CD14-positive monocyte (primary cell): ENCODE measurements around the gene UBE4A. TPM values are rescaled to one million over a fixed set of nuclear protein-coding genes. Genes with fewer than 3 reads are reported as not detected.

Experiments used
- DNase-seq, 3 donors: peaks; one replicate each; pipeline ENCODE4 v3.0.0-alpha.2; 2011 to 2022
- H2AFZ ChIP-seq: 2 replicates; pipeline ENCODE4 v1.6.0; 2012; ENCODE audit warnings: mild to moderate bottlenecking, low read depth, low read length, inconsistent platforms; ENCODE audit not compliant: insufficient read depth, poor library complexity, severe bottlenecking
- H3K27ac ChIP-seq, 2 donors: 1 replicate in 1 of 2; 2 replicates in 1 of 2; pipeline ENCODE4 v1.5.1; 2012 to 2013; ENCODE audit warnings: low read length in 2 of 2, control low read depth in 1 of 2, inconsistent platforms in 1 of 2, low read depth in 1 of 2, mild to moderate bottlenecking in 1 of 2
- H3K27me3 ChIP-seq, 2 donors: one replicate each; pipeline versions ENCODE4 v1.6.0 to v1.6.1; 2011 to 2013; ENCODE audit warnings: low read length in 2 of 2; ENCODE audit not compliant: control insufficient read depth in 2 of 2, insufficient read depth in 2 of 2
- H3K36me3 ChIP-seq, 2 donors: replicated peaks in 1 of 2; 1 replicate in 1 of 2; 2 replicates in 1 of 2; pipeline versions ENCODE4 v1.5.1 to v1.6.1; 2012 to 2013; ENCODE audit warnings: low read length in 2 of 2, control low read depth in 1 of 2, inconsistent platforms in 1 of 2, mild to moderate bottlenecking in 1 of 2; ENCODE audit not compliant: insufficient read depth in 2 of 2, control insufficient read depth in 1 of 2
- H3K4me1 ChIP-seq, 2 donors: 1 replicate in 1 of 2; 2 replicates in 1 of 2; pipeline versions ENCODE4 v1.5.1 to v1.6.1; 2012 to 2013; ENCODE audit warnings: low read length in 2 of 2, control low read depth in 1 of 2, inconsistent platforms in 1 of 2, mild to moderate bottlenecking in 1 of 2, moderate library complexity in 1 of 2; ENCODE audit not compliant: insufficient read depth in 2 of 2, control insufficient read depth in 1 of 2
- H3K4me2 ChIP-seq: replicated peaks from 2 replicates; pipeline ENCODE3; 2012; ENCODE audit warnings: low read length, moderate library complexity, mild to moderate bottlenecking; ENCODE audit not compliant: poor library complexity, severe bottlenecking; ENCODE audit errors: extremely low read depth
- H3K4me3 ChIP-seq, 3 experiments: fragments of 200-600 bp in 1 of 3; sonication (generic) in 1 of 3; replicated peaks in 1 of 3; 1 replicate in 2 of 3; 2 replicates in 1 of 3; pipeline ENCODE4 v1.5.1; 2011 to 2013; ENCODE audit warnings: low read length in 3 of 3, mild to moderate bottlenecking in 3 of 3, control low read depth in 2 of 3, low read depth in 2 of 3, inconsistent platforms in 1 of 3, moderate library complexity in 1 of 3
- H3K79me2 ChIP-seq: 2 replicates; pipeline ENCODE4 v1.6.0; 2012; ENCODE audit warnings: mild to moderate bottlenecking, control low read depth, inconsistent platforms, low read length, moderate library complexity; ENCODE audit not compliant: insufficient read depth
- H3K9ac ChIP-seq: 2 replicates; pipeline ENCODE4 v1.6.0; 2017; ENCODE audit warnings: low read length, mild to moderate bottlenecking; ENCODE audit not compliant: insufficient read depth, poor library complexity, severe bottlenecking
- H3K9me3 ChIP-seq, 2 donors: replicated peaks in 1 of 2; 1 replicate in 1 of 2; 2 replicates in 1 of 2; pipeline versions ENCODE4 v1.5.1 to v1.6.1; 2012 to 2013; ENCODE audit warnings: low read length in 2 of 2, control low read depth in 1 of 2; ENCODE audit not compliant: control insufficient read depth in 1 of 2, insufficient read depth in 1 of 2
- H4K20me1 ChIP-seq: 2 replicates; pipeline ENCODE4 v1.6.0; 2012; ENCODE audit warnings: mild to moderate bottlenecking, low read length, control low read depth, moderate library complexity; ENCODE audit not compliant: insufficient read depth
- H3K27ac Mint-ChIP-seq, 7 donors: one replicate each; pipeline ENCODE4 v1.8.0; 2020; ENCODE audit warnings: mild to moderate bottlenecking in 7 of 7, mixed read lengths in 7 of 7, moderate library complexity in 6 of 7, inconsistent platforms in 2 of 7
- H3K27me3 Mint-ChIP-seq, 3 donors: one replicate each; pipeline ENCODE4 v1.8.0; 2021 to 2022; ENCODE audit warnings: low read depth in 3 of 3, mild to moderate bottlenecking in 3 of 3, mixed read lengths in 3 of 3, moderate library complexity in 3 of 3, inconsistent platforms in 1 of 3
- H3K36me3 Mint-ChIP-seq, 2 donors: one replicate each; pipeline ENCODE4 v1.8.0; 2020; ENCODE audit warnings: mixed read lengths in 2 of 2, inconsistent platforms in 1 of 2, mild to moderate bottlenecking in 1 of 2
- H3K4me1 Mint-ChIP-seq: one replicate; pipeline ENCODE4 v1.8.0; 2020; ENCODE audit warnings: mild to moderate bottlenecking, mixed read lengths
- H3K4me3 Mint-ChIP-seq, 2 donors: one replicate each; pipeline ENCODE4 v1.8.0; 2020; ENCODE audit warnings: mild to moderate bottlenecking in 2 of 2, mixed read lengths in 2 of 2, moderate library complexity in 1 of 2
- H3K9me3 Mint-ChIP-seq, 7 donors: one replicate each; pipeline ENCODE4 v1.8.0; 2020 to 2022; ENCODE audit warnings: mixed read lengths in 7 of 7, mild to moderate bottlenecking in 6 of 7, moderate library complexity in 6 of 7, inconsistent platforms in 2 of 7
- CTCF ChIP-seq: fragments of 200-600 bp; IDR thresholded peaks from one replicate; pipeline ENCODE4 v1.8.0; 2022; ENCODE audit warnings: antibody characterized with exemption, mild to moderate bottlenecking
- WGBS: methylation state at CpG from one replicate; pipeline ENCODE4 v1.1.5; 2013; ENCODE audit warnings: missing lambda C conversion rate; ENCODE audit not compliant: insufficient coverage; 5-methylcytosine and 5-hydroxymethylcytosine counted together
- intact Hi-C, 2 donors: fragments of 100-400 bp; cut with micrococcal nuclease; formaldehyde crosslinking; loops; one replicate each; pipeline versions ENCODE4 v1.15.0 to v1.15.1; 2023
- polyA plus RNA-seq, 3 donors: library from polyadenylated mRNA; depleted of rRNA in 1 of 3; unstranded in 2 of 3; stranded (reverse) in 1 of 3; fragments of 300-500 nt in 2 of 3; fragments of >200 nt in 1 of 3; fragmentation: Illumina TruSeq in 2 of 3; gene quantifications; 1 replicate in 2 of 3; 2 replicates in 1 of 3; pipeline ENCODE4 v1.2.3, GENCODE V29; 2012 to 2021

Gene UBE4A
- polyA plus RNA-seq, 3 donors = 21.6 to 33.9 (median 22.7) TPM

- Mint-ChIP-seq H3K4me3 (no peak overlapping the region), H3K4me1 (peaks cover 2% of the 10 kb centered on the region), H3K36me3 (no peaks in the 10 kb centered on the region), H3K27me3 (peaks cover 2 to 6% (median 6%) of the 10 kb centered on the region in 3 donors), H3K27ac (no peak overlapping the region), H3K9me3 (peaks cover 0 to 6% (median 4%) of the 10 kb centered on the region in 7 donors)
- Histone ChIP-seq H3K36me3 (no peaks in the 10 kb centered on the region), H3K79me2 (no peaks in the 10 kb centered on the region), H3K27me3 (no peaks in the 10 kb centered on the region), H3K4me2 (no peak overlapping the region), H4K20me1 (no peaks in the 10 kb centered on the region), H3K9ac (no peak overlapping the region), H2AFZ (no peak overlapping the region), H3K4me1 (no peaks in the 10 kb centered on the region), H3K4me3 (no peak overlapping the region), H3K9me3 (no peaks in the 10 kb centered on the region), H3K27ac (no peak overlapping the region)
- intact Hi-C loops = no loop called here
- TF ChIP-seq CTCF = no peak
- DNase-seq = no peak
Observed at GRCh38 chr11:118328745-118329144, 30.7 kb upstream of the UBE4A start.

- TF ChIP-seq CTCF = no peak
- Mint-ChIP-seq H3K36me3 (no peaks in the 10 kb centered on the region), H3K4me3 (no peak overlapping the region)
Observed at GRCh38 chr11:118334745-118335144, 24.7 kb upstream of the UBE4A start.

More at GRCh38 chr11:118334745-118335144, 24.7 kb upstream of the UBE4A start:
- Histone ChIP-seq H3K4me2 (no peak overlapping the region), H3K36me3 (no peaks in the 10 kb centered on the region), H3K27me3 (no peaks in the 10 kb centered on the region), H4K20me1 (no peaks in the 10 kb centered on the region), H3K4me1 (no peaks in the 10 kb centered on the region), H3K9me3 (no peaks in the 10 kb centered on the region), H3K4me3 (no peak overlapping the region), H3K9ac (no peak overlapping the region), H2AFZ (no peak overlapping the region), H3K79me2 (no peaks in the 10 kb centered on the region), H3K27ac (no peak overlapping the region)
- H3K27ac Mint-ChIP-seq = no peak overlapping the region
- WGBS = no CpG with 5 or more reads among the region's 1 CpG
- no peaks in the 10 kb centered on the region for H3K4me1 Mint-ChIP-seq
- intact Hi-C loops = no loop called here
- DNase-seq = no peak
- peaks cover 2 to 4% (median 2%) of the 10 kb centered on the region in 3 donors for H3K27me3 Mint-ChIP-seq
- H3K9me3 Mint-ChIP-seq = peaks cover 0 to 6% (median 3%) of the 10 kb centered on the region in 7 donors
